Keratinocyte (primary cell): ENCODE results near the gene GCK. TPM values are rescaled to one million over a fixed set of nuclear protein-coding genes. Genes with fewer than 3 reads are reported as not detected.
"Not testable (repeated sequence)": the region's sequence is repeated elsewhere in the genome, so short reads cannot be mapped to it uniquely, and the experiment has no call there.

Experiments used
- DNase-seq: peaks from one replicate; pipeline ENCODE4 v3.0.0-alpha.2; 2011; ENCODE audit warnings: low read depth, missing footprints, low spot score
- FAIRE-seq: peaks from 2 replicates; lab custom pipeline; 2011; peaks lifted over from hg19 to GRCh38; lab: Jason Lieb, UNC
- H2AFZ ChIP-seq: 2 replicates; pipeline ENCODE4 v1.6.0; 2012; ENCODE audit warnings: low read length, control low read depth, inconsistent platforms; ENCODE audit not compliant: control insufficient read depth
- H3K27ac ChIP-seq: 2 replicates; pipeline ENCODE4 v1.5.1; 2011; ENCODE audit warnings: low read length; ENCODE audit not compliant: control insufficient read depth, insufficient read depth
- H3K27me3 ChIP-seq: 3 replicates; pipeline ENCODE4 v1.6.0; 2011; ENCODE audit warnings: low read length; ENCODE audit not compliant: control insufficient read depth, insufficient read depth; ENCODE audit errors: extremely low read depth
- H3K36me3 ChIP-seq, 2 experiments: 2 replicates in 1 of 2; 3 replicates in 1 of 2; pipeline ENCODE4 v1.5.1; 2011; ENCODE audit warnings: low read length in 2 of 2, mild to moderate bottlenecking in 1 of 2; ENCODE audit not compliant: control insufficient read depth in 2 of 2, insufficient read depth in 2 of 2; ENCODE audit errors: extremely low read depth in 1 of 2
- H3K4me1 ChIP-seq: 3 replicates; pipeline ENCODE4 v1.5.1; 2011; ENCODE audit warnings: low read length; ENCODE audit not compliant: control insufficient read depth, insufficient read depth; ENCODE audit errors: extremely low read depth
- H3K4me2 ChIP-seq: 3 replicates; pipeline ENCODE4 v1.6.0; 2011; ENCODE audit warnings: low read depth, low read length; ENCODE audit not compliant: control insufficient read depth, insufficient read depth; ENCODE audit errors: extremely low read depth
- H3K4me3 ChIP-seq, 3 experiments: fragments of 200-600 bp in 1 of 3; sonication (generic) in 1 of 3; 2 replicates in 2 of 3; 3 replicates in 1 of 3; pipeline ENCODE4 v1.5.1; 2011 to 2016; ENCODE audit warnings: low read length in 3 of 3, mild to moderate bottlenecking in 3 of 3, control low read depth in 2 of 3, inconsistent platforms in 1 of 3, low read depth in 1 of 3, mixed read lengths in 1 of 3, mixed run types in 1 of 3, moderate library complexity in 1 of 3; ENCODE audit not compliant: control insufficient read depth in 2 of 3, insufficient read depth in 2 of 3; ENCODE audit errors: extremely low read depth in 1 of 3
- H3K79me2 ChIP-seq: 2 replicates; pipeline ENCODE4 v1.6.0; 2012; ENCODE audit warnings: low read length; ENCODE audit not compliant: control insufficient read depth, insufficient read depth
- H3K9ac ChIP-seq: 3 replicates; pipeline ENCODE4 v1.6.0; 2011; ENCODE audit warnings: low read length; ENCODE audit not compliant: control insufficient read depth, insufficient read depth; ENCODE audit errors: extremely low read depth
- H3K9me1 ChIP-seq: 3 replicates; pipeline ENCODE4 v1.6.0; 2011; ENCODE audit warnings: low read length; ENCODE audit not compliant: control insufficient read depth, insufficient read depth; ENCODE audit errors: extremely low read depth
- H3K9me3 ChIP-seq: 2 replicates; pipeline ENCODE4 v1.5.1; 2012; ENCODE audit warnings: low read depth, low read length; ENCODE audit not compliant: control insufficient read depth
- H4K20me1 ChIP-seq: 3 replicates; pipeline ENCODE4 v1.6.0; 2011; ENCODE audit warnings: low read length; ENCODE audit not compliant: control insufficient read depth, insufficient read depth; ENCODE audit errors: extremely low read depth
- EZH2 ChIP-seq: IDR thresholded peaks from one replicate; pipeline ENCODE4 v1.6.1; 2012; ENCODE audit warnings: inconsistent platforms, mild to moderate bottlenecking, low read length, moderate library complexity
- dilution Hi-C: fragments of 300-500 bp; cut with MboI; formaldehyde crosslinking; loops from one replicate; pipeline ENCODE4 v1.7.0; 2020; ENCODE audit warnings: low sequenced_read_pairs; ENCODE audit not compliant: extremely low pct_ligation_motif_present
- polyA plus RNA-seq, 5 experiments: library from polyadenylated mRNA; depleted of rRNA in 3 of 5; stranded (reverse) in 3 of 5; stranded (forward) in 1 of 5; unstranded in 1 of 5; fragments of >200 nt; gene quantifications; 1 replicate in 1 of 5; 2 replicates in 3 of 5; 3 replicates in 1 of 5; pipeline versions ENCODE4 v1.2.1 to v1.2.3, GENCODE V29; 2011 to 2012; ENCODE audit warnings: missing spikeins in 2 of 5, low read depth in 1 of 5, low replicate concordance in 1 of 5
- TF ChIP-seq, protein P1 (sequence below), 3 experiments: IDR thresholded peaks in 1 of 3; conservative IDR thresholded peaks in 1 of 3; optimal IDR thresholded peaks in 1 of 3; 2 replicates in 2 of 3; 3 replicates in 1 of 3; pipeline versions ENCODE3 to v1.5.1; 2011; ENCODE audit warnings: low read length in 3 of 3, mild to moderate bottlenecking in 3 of 3, moderate library complexity in 2 of 3, control low read depth in 1 of 3, inconsistent platforms in 1 of 3; ENCODE audit not compliant: insufficient read depth in 2 of 3; ENCODE audit errors: extremely low read depth in 1 of 3

The GCK gene
- polyA plus RNA-seq, 1 donor (not counting 4 experiments of a cell fraction or from before 2014, with no cell fraction given): not detected

DNA sequence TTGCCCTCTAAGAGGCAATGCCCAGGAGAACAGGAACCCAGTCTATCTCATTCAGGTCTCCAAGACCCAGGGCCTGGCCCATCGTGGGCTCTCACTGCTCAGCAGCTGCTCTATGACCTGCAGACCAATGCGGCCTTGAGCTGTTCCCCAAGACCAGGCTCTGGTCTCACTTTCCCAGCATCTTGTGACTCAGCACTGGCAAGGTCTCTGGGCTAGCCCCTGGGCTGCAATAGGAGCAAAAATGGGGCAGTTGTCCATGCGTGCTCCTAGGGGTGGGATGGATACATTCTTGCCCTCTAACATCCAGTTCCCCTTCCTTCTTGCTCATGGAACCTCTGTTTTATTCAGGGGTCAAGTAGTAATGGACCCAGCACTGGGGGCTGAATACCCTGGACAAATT lies 13.5 kb downstream of the GCK start:
- Histone ChIP-seq H3K9me1 (no peaks in the 10 kb centered on the region), H3K4me3 (no peak overlapping the region), H4K20me1 (no peaks in the 10 kb centered on the region), H3K27me3 (peaks cover 9% of the 10 kb centered on the region), H3K79me2 (no peaks in the 10 kb centered on the region), H3K9me3 (no peaks in the 10 kb centered on the region), H3K27ac (no peak overlapping the region), H3K9ac (no peak overlapping the region), H3K4me1 (no peaks in the 10 kb centered on the region), H3K4me2 (no peak overlapping the region), H3K36me3 (no peaks in the 10 kb centered on the region), H2AFZ (no peak overlapping the region)
- dilution Hi-C loops: no loop called here
- DNase-seq (no peak), FAIRE-seq (no peak)
- TF ChIP-seq EZH2: no peak
- TF ChIP-seq, protein P1, sequence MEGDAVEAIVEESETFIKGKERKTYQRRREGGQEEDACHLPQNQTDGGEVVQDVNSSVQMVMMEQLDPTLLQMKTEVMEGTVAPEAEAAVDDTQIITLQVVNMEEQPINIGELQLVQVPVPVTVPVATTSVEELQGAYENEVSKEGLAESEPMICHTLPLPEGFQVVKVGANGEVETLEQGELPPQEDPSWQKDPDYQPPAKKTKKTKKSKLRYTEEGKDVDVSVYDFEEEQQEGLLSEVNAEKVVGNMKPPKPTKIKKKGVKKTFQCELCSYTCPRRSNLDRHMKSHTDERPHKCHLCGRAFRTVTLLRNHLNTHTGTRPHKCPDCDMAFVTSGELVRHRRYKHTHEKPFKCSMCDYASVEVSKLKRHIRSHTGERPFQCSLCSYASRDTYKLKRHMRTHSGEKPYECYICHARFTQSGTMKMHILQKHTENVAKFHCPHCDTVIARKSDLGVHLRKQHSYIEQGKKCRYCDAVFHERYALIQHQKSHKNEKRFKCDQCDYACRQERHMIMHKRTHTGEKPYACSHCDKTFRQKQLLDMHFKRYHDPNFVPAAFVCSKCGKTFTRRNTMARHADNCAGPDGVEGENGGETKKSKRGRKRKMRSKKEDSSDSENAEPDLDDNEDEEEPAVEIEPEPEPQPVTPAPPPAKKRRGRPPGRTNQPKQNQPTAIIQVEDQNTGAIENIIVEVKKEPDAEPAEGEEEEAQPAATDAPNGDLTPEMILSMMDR (optimal IDR thresholded peaks at IDR 0.05 in 1 of 3, IDR thresholded peaks at IDR 0.05 in 1 of 3, conservative IDR thresholded peaks at IDR 0.05 in 1 of 3; ENCODE audit: extremely low read depth in 1 of 3, insufficient read depth in 2 of 3, low read length in 3 of 3): no peak

GRCh38 chr7:44174694-44174948 lies 14.6 kb downstream of the GCK start:
- H3K27ac ChIP-seq, H3K9me1 ChIP-seq, H3K9me3 ChIP-seq, H3K9ac ChIP-seq, H3K4me3 ChIP-seq, FAIRE-seq, H3K4me1 ChIP-seq, DNase-seq, H3K36me3 ChIP-seq, dilution Hi-C loops, H3K27me3 ChIP-seq, H3K4me2 ChIP-seq, H3K79me2 ChIP-seq, H2AFZ ChIP-seq, H4K20me1 ChIP-seq: not testable (repeated sequence)

- no peak for TF ChIP-seq EZH2
- TF ChIP-seq, protein P1 (optimal IDR thresholded peaks at IDR 0.05 in 1 of 3, IDR thresholded peaks at IDR 0.05 in 1 of 3, conservative IDR thresholded peaks at IDR 0.05 in 1 of 3; ENCODE audit: extremely low read depth in 1 of 3, insufficient read depth in 2 of 3, low read length in 3 of 3): no peak
- DNase-seq: no peak
Observed at GRCh38 chr7:44173911-44174693, 15.1 kb downstream of the GCK start.

More at GRCh38 chr7:44173911-44174693, 15.1 kb downstream of the GCK start:
- Histone ChIP-seq H3K9me1 (no peaks in the 10 kb centered on the region), H3K79me2 (no peaks in the 10 kb centered on the region), H3K9me3 (no peaks in the 10 kb centered on the region), H3K4me3 (no peak overlapping the region), H3K9ac (no peak overlapping the region), H3K4me2 (no peak overlapping the region), H3K27ac (no peak overlapping the region), H3K4me1 (no peaks in the 10 kb centered on the region), H3K27me3 (peaks cover 9% of the 10 kb centered on the region), H4K20me1 (no peaks in the 10 kb centered on the region), H3K36me3 (no peaks in the 10 kb centered on the region), H2AFZ (no peak overlapping the region)
- FAIRE-seq: no peak
- dilution Hi-C loops: no loop called here
